Suprapubic skin (tissue), 4 donors: ENCODE results near the gene LPP. TPM values are rescaled to one million over a fixed set of nuclear protein-coding genes. Genes with fewer than 3 reads are reported as not detected.
A peak's percentile ranks its signal among the peaks of the same experiment; 100 is the strongest.

ENCODE experiments used
- DNase-seq, 2 donors: peaks; one replicate each; pipeline ENCODE4 v3.0.0-alpha.2; 2019; ENCODE audit warnings: low spot score in 2 of 2
- H3K27ac ChIP-seq: fragments of 200-600 bp; sonication (generic); one replicate; pipeline ENCODE4 v1.5.1; 2019
- H3K27me3 ChIP-seq: fragments of 200-600 bp; sonication (generic); one replicate; pipeline ENCODE4 v1.5.1; 2019
- H3K36me3 ChIP-seq: fragments of 200-600 bp; sonication (generic); one replicate; pipeline ENCODE4 v1.5.1; 2019
- H3K4me1 ChIP-seq: fragments of 200-600 bp; sonication (generic); one replicate; pipeline ENCODE4 v1.5.1; 2019
- H3K4me3 ChIP-seq: fragments of 200-600 bp; sonication (generic); one replicate; pipeline ENCODE4 v1.5.1; 2019; ENCODE audit warnings: mild to moderate bottlenecking
- H3K9me3 ChIP-seq: fragments of 200-600 bp; sonication (generic); one replicate; pipeline ENCODE4 v1.5.1; 2019
- CTCF ChIP-seq, 2 donors: fragments of 200-600 bp in 1 of 2; fragments of 450-650 bp in 1 of 2; sonication (generic) in 1 of 2; IDR thresholded peaks; one replicate each; pipeline ENCODE4 v1.5.1; 2016 to 2019; ENCODE audit warnings: antibody characterized with exemption in 2 of 2, mild to moderate bottlenecking in 1 of 2, moderate library complexity in 1 of 2
- EP300 ChIP-seq: sonication (generic); formaldehyde crosslinking; IDR thresholded peaks from one replicate; pipeline ENCODE4 v1.6.1; 2017; ENCODE audit warnings: antibody characterized with exemption
- POLR2A ChIP-seq, 2 donors: fragments of 450-650 bp; IDR thresholded peaks; one replicate each; pipeline ENCODE4 v1.6.1; 2017; ENCODE audit warnings: antibody characterized with exemption in 2 of 2, mild to moderate bottlenecking in 2 of 2, moderate library complexity in 2 of 2
- POLR2AphosphoS5 ChIP-seq, 3 donors: sonication (generic); formaldehyde crosslinking; IDR thresholded peaks; one replicate each; pipeline ENCODE4 v1.6.1; 2017; ENCODE audit warnings: antibody characterized with exemption in 3 of 3
- WGBS: methylation state at CpG from one replicate; pipeline ENCODE4 v1.1.5; 2018; 5-methylcytosine and 5-hydroxymethylcytosine counted together
- total RNA-seq, 4 donors: library from RNA; depleted of rRNA; stranded (reverse); fragments of >200 nt; gene quantifications; one replicate each; pipeline ENCODE4 v1.1.0, GENCODE V29; 2016

Gene LPP
- total RNA-seq, 4 donors from 2014 or later, result 56.8 to 127 (median 84.2) TPM

GRCh38 chr3:188199386-188199785, 45.4 kb downstream of the LPP start:
- Histone ChIP-seq H3K27me3 (no peaks in the 10 kb centered on the region), H3K4me3 (no peak overlapping the region), H3K4me1 (peaks cover 2% of the 10 kb centered on the region), H3K27ac (no peak overlapping the region), H3K9me3 (no peaks in the 10 kb centered on the region), H3K36me3 (no peaks in the 10 kb centered on the region)
- peak in 1 of 2 donors; percentile 13 for DNase-seq
- WGBS, result 94% methylated on average over 8 of the region's 8 CpGs
- TF ChIP-seq CTCF (IDR thresholded peaks at IDR 0.05) (no peak), POLR2A (IDR thresholded peaks at IDR 0.05) (no peak), EP300 (no peak), POLR2AphosphoS5 (IDR thresholded peaks at IDR 0.05) (no peak)

DNA sequence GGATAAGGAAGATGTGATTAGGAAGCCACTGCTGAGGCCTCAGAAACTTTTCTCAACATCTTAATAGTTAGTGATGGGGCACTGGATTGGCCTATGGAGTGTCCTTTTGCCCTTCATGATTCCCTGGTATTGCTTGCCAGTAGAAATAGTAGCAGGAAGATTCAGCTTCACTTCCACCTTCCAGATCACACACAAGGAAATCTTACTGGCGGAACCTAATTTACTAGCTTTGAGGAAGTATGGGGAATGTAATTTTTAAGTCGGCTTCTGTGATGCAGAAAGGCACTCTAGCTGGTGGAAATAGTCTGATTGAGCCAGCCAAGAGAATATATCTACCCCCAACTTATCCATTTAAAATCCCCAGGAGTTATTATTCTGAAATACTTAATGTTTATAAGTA, 46.5 kb downstream of the LPP start:
- Histone ChIP-seq H3K27ac (no peak overlapping the region), H3K4me1 (peaks cover 2% of the 10 kb centered on the region), H3K9me3 (no peaks in the 10 kb centered on the region), H3K4me3 (no peak overlapping the region), H3K27me3 (no peaks in the 10 kb centered on the region), H3K36me3 (no peaks in the 10 kb centered on the region)
- WGBS, result 81% methylated on average over 2 of the region's 2 CpGs
- DNase-seq, result no peak
- TF ChIP-seq CTCF (IDR thresholded peaks at IDR 0.05), result no peak
- TF ChIP-seq POLR2A (IDR thresholded peaks at IDR 0.05), result no peak
- no peak for TF ChIP-seq POLR2AphosphoS5 (IDR thresholded peaks at IDR 0.05)
- no peak for TF ChIP-seq EP300

- 88% methylated on average over 10 of the region's 10 CpGs for WGBS
- Histone ChIP-seq H3K4me1 (peaks cover 2% of the 10 kb centered on the region), H3K27me3 (no peaks in the 10 kb centered on the region), H3K4me3 (no peak overlapping the region), H3K27ac (no peak overlapping the region), H3K9me3 (no peaks in the 10 kb centered on the region), H3K36me3 (no peaks in the 10 kb centered on the region)
- no peak for DNase-seq
- no peak for TF ChIP-seq CTCF (IDR thresholded peaks at IDR 0.05)
- no peak for TF ChIP-seq POLR2A (IDR thresholded peaks at IDR 0.05)
- TF ChIP-seq EP300, result no peak
- no peak for TF ChIP-seq POLR2AphosphoS5 (IDR thresholded peaks at IDR 0.05)
Observed at GRCh38 chr3:188202358-188203138, 48.6 kb downstream of the LPP start.

GRCh38 chr3:188204526-188204925, 50.6 kb downstream of the LPP start:
- Histone ChIP-seq H3K36me3 (no peaks in the 10 kb centered on the region), H3K9me3 (no peaks in the 10 kb centered on the region), H3K4me3 (no peak overlapping the region), H3K27ac (no peak overlapping the region), H3K4me1 (peaks cover 2% of the 10 kb centered on the region), H3K27me3 (no peaks in the 10 kb centered on the region)
- TF ChIP-seq POLR2A (IDR thresholded peaks at IDR 0.05) (no peak), CTCF (IDR thresholded peaks at IDR 0.05) (no peak), POLR2AphosphoS5 (IDR thresholded peaks at IDR 0.05) (no peak), EP300 (no peak)
- DNase-seq, result no peak
- 53% methylated on average over 2 of the region's 2 CpGs for WGBS

DNA sequence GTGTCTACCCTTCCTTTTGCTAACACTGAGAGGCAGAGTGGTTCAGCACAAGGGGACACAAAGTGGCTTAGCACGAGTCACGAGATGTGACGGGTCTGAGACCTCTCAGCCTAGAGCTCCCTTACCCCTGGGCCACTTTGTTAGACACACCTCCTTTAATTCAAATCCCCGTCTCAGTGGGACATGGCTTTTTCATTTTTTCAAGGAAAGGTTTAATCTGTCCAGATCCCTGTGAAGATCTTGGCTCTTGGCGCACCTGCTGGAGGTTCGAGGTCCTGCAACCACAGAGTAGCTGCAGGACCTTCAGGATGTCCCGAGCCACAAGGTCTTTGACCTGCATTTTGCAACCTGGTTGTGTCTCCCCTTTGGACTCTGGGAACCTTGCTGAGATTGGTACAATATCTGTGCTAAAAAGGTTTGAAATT, 52.0 kb downstream of the LPP start:
- Histone ChIP-seq H3K9me3 (no peaks in the 10 kb centered on the region), H3K4me3 (no peak overlapping the region), H3K4me1 (peaks cover 2% of the 10 kb centered on the region), H3K27me3 (no peaks in the 10 kb centered on the region), H3K27ac (no peak overlapping the region), H3K36me3 (peaks cover 5% of the 10 kb centered on the region)
- no peak for DNase-seq
- WGBS, result 95% methylated on average over 7 of the region's 7 CpGs
- TF ChIP-seq EP300, result no peak
- no peak for TF ChIP-seq POLR2AphosphoS5 (IDR thresholded peaks at IDR 0.05)
- TF ChIP-seq POLR2A (IDR thresholded peaks at IDR 0.05), result no peak
